Activated CD4-positive, alpha-beta T cell treated with anti-CD3 and anti-CD28 coated beads, Interleukin-2, amount 50 U/mL, for 16 hours (primary cell): ENCODE data around the gene CARS1.

Experiments used
- DNase-seq: peaks from one replicate; pipeline ENCODE4 v3.0.0-alpha.2; 2020

Gene CARS1

DNA sequence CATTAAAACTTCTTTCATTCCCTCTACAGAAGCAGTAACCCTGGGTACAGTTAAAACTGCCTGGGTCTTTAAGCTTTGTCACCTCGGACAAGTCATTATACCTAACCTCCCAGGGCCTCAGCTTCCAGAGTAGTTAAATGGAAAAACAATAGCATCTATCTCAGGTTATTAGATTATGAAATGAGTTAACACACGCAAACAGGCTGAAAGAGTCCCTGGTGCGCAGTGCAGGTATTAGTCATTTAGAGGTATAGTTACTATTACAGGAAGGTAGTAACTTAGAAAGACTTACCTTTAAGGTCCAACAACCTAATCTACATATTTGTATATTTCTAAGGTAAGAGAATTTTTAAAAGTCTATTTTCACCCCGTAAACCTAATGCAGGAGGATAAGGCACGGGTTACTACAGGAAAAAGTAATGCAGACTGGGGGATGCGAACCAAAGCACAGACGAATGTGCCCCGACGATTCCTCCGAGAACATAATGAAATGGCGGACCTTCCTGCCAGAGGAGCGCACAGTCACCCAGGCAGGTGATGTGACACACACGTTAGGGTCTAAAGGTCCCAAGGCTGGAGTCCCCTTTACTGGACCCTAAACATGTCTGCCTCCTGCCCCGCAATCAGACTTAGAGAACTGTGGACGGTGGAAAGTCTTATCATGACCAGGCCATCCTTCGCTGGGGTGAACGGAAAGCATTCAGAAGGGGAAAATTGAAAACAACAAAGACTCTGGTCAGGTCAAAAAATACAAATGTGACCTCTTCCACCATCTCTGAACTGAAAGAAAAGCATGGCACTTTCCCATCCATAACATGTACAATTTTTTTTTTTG lies 66.4 kb downstream of the CARS1 start:
- peak; percentile 66 for DNase-seq

DNA sequence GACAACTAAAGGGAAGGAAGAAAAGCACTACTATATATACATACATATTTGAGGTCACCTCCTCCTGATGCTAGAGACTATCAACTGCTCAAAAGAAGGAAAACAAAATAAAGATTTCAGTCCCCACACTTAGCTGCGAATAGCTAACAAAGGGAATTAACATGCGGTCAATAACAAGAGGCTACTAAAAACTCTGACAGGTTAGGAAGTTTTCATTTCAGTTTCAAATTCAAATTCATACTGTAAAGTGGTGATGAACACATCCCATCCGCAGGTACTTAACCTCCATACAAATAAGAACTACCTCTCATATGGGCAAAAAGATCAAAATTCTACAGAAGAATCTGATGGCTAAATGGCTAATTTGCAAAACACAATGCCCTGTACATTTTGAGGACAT lies 67.7 kb downstream of the CARS1 start:
- DNase-seq, result peak; percentile 40

DNA sequence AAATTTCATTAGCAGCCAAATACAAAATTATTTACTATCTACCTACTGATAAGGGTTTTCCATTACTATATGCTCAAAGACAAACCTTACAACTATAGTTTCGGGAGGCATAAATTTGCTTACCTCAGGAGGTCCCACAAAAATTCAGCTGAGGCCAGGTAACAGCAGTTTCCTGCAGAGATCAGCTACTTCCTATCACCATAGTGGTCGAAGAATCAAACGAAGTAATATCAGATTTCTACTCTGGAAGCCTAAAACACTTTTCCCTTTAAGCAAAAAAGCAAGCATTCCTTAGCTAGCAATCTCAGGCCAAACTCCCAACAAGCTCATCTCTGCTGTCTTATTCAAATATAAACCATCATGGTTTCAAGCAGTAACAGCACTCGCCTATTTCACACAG lies 68.2 kb downstream of the CARS1 start:
- DNase-seq, result peak; percentile 22

DNA sequence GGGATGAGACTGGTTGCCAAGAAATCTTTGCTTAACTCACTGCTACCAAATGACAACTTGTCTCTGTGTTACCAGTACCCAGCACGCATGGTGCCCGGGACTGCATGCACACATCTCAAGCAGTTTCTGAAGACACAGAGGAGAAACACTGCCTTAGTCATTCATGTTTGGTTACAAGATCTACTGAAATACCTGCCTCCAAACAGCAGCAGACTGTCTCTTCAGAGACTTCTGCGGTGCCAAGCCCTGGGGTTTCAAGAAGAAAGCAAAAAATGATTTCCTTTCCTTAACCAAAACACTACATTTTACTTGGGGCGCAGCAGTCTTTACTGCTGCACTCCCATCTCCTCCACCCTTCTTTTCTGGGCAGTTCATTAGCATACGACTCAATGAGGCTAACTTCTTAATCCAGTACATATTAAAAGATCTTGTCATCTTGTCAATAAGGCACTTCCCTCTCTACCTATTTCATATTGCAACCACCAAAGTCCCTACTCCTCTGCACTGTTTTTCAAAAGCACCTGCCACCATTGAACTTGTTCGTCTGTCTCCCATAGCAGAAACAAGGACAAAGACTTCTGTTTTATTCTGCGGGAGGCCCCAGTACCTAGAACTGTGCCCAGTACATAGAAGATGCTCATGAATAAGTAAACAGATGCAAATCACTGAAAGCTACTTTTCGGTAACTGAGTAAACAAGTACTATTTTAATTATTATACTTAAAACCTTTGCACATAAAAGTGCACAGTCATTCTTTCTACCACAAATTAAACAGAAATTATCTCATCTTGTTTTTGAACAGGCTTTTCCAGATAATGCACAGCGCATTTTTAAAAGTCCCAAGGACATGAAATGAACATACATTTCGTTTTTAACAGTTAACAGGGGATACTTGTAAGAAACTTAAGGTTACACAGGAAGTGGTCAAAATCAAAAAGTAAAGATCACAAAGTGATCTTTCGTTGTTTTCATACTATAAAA lies 69.1 kb downstream of the CARS1 start:
- peak; percentile 50 for DNase-seq

DNA sequence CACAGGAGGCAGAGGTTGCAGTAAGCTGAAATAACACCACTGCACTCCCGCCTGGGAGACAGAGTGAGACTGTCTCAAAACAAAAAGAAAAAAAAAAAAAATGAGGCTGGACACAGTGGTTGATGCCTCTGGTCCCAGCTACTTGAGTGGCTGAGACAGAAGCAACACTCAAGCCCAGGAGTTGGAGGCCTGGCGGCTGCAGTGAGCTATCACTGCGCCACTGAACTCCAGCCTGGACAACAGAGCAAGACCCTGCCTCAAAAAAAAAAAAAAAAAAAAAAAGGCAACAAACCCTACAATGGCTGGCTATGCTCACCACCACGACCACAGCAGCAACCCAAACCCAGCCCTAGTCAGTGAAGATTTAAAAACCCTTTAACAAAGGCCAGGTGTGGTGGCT lies 73.3 kb downstream of the CARS1 start:
- no peak for DNase-seq

DNA sequence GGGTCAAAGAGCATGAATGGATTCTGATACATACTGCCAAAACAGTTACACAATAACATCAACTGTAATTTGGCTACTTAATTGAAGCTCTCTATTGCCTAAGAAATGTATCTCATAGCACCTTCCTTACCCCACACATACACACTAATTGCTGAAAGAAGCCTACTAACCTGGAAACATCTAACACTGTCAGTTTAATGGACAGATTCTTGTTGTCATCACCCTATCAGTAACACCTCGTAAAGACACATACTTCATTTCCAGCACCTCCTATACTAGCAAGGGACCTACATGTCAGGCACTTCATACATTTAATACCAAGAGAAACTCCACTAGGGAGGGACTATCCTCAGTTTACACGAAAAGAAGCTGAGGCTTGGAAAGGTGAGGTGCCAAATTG lies 75.0 kb downstream of the CARS1 start:
- no peak for DNase-seq

DNA sequence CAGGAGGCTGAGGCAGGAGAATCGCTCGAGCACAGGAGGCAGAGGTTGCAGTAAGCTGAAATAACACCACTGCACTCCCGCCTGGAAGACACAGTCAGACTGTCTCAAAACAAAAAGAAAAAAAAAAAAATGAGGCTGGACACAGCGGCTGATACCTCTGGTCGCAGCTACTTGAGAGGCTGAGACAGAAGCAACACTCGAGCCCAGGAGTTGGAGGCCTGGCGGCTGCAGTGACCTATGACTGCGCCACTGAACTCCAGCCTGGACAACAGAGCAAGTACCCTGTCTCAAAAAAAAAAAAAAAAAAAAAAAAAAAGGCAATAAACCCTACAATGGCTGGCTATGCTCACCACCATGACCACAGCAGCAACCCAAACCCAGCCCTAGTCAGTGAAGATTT lies 76.1 kb downstream of the CARS1 start:
- no peak for DNase-seq

DNA sequence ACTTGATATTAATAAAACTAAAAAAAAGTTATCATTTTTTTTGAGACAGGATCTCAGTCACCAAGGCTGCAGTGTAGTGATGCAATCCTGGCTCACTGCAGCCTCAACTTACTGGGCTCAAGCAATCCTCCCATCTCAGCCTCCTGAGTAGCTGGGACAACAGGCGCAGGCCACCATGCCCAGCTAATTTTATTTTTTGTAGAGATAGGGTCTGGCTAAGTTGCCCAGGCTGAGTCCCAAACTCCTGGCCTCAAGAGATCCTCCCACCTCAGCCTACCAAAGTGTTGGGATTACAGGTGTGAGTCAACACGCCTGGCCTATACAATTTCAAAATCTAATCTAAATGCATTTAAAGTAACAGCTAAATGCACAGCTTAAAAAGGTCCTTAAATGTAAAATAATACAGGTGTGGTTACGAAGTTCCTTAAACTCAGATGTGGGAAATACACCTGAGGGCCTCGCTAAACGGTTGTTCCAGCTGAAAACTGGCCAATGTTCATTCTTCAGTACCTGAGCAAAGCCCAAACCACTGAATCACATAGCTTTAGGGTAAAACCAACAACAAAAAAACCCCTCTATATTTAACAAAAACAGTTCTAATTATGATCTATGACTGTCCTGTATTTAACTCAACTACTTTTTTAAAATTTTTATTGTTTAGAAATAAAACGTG lies 76.9 kb downstream of the CARS1 start:
- no peak for DNase-seq

DNA sequence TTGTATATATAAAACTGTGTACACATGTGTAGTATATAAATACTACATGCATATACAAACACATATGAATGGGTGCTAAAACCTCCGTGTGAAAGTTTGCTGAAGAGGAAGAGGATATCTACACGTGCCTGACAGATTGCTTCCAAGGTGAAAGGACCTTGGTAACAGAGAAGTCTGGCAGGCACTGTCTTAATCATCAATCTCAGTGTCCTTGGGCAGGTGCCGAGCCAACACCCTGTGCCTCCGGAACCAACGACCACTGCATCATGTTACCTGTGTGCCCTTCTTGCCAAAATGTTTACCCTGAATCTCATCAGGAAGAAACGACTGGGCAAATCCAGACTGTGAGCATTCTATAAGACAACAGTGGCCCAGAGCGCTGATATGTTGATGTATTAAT lies 80.1 kb downstream of the CARS1 start:
- no peak for DNase-seq

DNA sequence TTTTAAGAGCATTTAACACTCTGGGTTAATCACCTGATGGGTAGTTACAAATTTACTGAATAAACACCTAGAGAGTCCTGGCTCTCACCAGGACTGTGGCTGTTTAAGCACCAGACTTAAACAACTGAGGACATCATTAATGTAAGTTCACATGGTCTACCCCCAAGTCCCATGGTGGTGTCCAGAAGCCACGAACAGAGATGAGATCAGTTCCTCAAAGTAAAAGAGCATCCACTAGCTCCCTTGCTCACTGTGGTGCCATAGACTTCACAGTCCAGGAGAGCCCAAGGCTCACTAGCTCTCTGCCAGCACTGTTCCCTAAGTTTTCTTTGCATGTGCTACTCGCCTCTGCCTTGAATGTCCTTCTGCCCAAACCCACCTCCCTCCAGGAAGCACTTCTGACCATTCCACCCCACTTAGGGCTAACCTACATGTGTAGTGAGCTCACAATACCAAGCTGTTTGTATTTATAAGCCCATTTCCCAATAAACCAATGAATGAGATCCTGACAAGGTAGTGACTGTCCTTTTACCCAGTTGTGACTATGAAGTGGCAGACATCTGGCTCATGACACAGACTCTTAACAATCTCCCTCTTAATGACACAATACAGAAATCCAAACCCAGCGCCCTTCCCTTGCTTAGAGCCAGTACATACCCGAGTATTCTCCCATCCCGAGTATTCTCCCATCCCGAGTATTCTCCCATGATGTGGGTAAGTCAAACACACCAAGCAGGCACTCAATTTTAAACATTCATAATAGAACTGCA lies 80.7 kb downstream of the CARS1 start:
- DNase-seq, result no peak

DNA sequence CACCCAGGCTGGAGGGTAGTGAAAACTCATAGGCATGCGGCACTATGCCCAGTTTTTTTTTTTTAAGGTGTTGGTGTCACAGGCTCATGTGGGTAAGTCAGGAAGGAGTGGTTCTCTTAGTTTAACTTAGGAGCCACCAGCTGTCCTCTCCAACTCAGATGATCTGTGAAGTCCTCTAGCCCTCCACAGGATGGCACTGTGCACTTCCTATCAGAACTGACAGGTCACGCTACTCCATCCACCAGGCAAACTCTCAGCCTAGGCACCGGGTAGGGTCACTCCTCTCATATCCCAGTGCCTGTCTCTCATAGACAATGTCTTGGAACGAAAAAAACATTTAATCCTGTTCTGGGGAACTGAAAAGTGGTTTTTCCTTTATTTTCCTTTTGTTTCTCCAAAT lies 81.6 kb downstream of the CARS1 start:
- peak; percentile 52 for DNase-seq

DNA sequence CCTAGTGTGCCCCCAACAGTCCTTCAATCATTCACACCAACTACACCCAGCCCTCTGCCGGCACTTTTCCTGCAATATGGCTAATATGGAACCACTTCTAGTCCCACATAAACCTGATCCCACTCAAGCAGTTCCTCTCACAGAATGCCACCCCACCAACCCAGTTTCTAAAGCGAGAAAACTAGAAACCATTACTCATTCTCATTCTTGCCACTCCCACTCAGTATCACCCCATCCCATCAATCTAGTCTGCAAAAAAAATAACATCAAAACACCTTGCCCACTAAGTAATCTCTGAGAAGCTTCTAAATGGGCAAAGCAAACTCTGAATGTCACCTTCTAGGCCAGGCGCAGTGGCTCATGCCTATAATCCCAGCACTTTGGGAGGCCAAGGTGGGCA lies 83.0 kb downstream of the CARS1 start:
- no peak for DNase-seq

DNA sequence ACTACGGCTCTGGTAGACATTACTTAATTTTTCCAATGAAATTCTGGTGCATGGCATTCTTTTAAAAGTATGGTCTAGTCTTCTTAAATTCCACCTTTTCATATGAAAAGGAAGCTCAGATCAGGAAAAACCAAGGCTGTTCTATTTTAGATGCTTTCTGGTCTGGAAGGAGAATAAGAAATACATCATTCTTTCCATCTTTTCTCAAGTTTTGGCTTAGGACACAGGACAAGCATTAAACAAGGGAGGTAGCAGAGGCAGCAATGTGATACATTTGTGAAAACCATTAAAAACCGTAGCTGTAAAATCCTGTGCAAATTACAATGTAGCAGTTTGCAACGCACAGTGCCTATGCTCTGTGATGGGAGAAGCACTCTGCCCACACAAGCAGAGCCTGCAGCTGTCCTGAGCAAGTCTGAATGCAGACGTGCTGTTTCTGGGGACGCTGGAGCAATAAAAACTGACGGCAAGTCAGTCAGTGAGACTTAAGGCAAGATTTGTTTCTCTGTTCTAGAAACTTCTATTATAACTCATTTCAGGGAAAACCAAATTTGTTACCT lies 88.8 kb downstream of the CARS1 start:
- DNase-seq, result no peak

DNA sequence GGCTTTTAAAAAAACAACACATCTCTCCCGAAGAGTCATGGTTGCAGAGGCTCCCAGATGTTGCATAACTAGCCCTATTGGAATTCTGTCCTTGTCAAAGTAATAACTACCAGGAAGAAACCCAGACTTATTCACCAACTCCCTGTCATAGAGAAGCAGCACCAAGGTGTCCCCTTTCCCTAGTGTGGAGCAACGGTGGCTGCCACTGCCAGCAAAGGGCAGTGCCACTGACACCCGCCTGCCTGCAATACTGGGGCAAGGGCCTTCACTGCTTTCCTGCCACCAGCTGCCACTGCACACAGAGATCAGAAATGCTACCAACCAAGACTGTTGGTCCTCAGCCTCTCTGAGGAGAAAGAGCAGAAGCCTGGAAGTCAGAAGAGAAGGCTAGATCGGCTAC lies 92.4 kb downstream of the CARS1 start:
- no peak for DNase-seq

DNA sequence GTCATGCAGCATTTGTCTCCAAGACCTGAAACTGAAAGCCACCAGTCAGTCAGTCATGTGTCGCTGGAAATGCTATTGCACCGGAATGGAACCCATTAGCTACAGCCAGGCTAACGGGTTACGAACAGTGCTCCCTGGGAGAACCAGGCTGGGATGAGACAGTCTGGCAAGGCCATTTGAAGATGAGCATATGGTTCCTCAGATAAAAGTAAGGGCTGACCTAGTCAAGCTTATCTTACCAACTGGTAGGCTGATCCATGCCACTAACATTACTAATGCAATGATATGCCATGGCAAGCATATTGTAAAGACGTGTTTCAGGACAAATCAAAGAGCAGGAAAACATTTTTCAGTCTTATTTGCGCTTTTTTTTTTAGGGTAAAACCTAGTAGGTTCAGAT lies 93.5 kb downstream of the CARS1 start:
- no peak for DNase-seq

DNA sequence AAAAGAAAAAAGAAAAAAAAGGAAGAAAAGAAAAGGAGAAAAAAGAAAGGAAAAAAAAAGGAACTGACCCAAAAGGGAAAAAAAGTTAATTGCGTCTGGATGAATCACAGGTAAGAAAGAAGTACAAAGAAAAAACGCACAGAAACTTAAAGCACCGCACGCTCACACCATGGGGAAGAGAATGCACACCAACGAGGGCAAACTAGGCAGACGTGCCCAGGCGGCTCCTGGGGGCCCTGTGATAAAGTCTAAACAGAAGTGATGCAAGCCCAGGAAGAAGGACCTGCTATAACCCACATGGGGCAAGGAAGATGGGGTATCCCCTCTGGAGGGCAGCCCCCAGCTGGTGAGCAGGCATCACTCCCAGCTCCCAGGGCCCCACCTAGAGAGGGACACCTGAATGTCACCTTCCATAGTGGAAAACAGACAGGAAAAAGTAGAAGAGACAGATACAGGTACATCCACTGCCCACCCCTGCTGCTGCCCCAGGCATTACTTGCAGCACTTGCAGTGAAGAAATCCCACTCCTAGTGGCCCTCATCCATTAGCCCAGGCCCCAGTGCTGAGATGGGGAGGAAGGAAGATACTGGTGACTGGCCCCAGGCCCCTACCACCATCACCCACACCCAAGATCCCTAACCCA lies 94.0 kb downstream of the CARS1 start:
- no peak for DNase-seq

DNA sequence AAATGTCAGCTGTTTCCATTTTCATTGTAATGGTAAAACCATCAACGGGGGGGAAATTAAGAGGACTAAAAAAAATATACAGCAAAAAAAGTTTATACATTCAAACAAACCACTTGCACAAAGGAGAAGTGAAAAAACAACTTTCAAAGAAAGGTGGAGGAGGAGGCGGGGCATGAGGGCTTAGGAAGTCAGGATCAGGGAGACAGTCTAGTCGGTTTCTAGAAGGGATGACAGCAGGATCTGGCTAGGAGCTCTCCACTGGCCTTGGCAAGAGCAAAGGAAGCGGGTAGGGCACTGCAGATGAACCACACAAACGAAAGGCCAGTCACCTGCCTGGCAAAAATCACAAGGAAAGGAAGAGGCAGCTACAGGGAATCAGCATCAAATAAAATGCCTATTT lies 96.1 kb downstream of the CARS1 start:
- DNase-seq, result no peak

DNA sequence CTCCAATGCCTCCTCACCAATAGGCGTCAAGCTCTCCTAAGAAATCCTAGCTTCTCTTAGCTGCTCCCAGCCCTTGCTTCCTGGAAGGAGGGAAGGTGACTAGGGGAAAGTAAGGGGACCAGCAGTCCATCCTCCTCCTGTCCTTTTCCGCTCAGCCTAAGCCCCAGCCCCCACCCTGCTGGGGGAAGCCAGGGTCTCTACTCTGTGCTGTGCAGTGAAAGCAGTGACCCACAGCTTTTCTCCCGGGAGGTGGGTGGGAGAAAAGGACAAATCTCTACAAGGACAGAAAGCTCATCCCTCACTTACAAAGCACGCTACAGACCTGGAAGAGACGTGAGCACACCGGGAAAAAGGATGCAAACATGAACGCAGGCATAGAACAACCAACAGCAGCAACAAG lies 97.1 kb downstream of the CARS1 start:
- DNase-seq, result no peak

DNA sequence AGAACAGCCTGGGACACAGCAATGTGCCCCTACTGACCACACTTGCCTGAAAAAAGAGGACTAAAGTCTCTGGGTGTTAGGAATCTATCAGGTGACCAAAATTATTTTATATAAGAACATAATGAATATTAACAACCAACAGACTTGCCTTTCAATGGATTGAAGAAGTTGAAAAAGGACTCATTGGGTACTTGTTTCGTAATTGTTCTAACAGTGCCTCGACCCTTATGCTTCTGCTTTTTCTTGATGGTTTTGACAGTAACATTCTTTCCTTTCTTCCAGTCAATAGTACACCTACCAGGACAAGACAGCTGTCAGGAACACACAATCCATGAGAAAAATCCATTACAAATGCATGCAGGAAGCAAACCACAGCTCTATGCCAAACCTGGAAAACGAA lies 99.0 kb downstream of the CARS1 start:
- no peak for DNase-seq

DNA sequence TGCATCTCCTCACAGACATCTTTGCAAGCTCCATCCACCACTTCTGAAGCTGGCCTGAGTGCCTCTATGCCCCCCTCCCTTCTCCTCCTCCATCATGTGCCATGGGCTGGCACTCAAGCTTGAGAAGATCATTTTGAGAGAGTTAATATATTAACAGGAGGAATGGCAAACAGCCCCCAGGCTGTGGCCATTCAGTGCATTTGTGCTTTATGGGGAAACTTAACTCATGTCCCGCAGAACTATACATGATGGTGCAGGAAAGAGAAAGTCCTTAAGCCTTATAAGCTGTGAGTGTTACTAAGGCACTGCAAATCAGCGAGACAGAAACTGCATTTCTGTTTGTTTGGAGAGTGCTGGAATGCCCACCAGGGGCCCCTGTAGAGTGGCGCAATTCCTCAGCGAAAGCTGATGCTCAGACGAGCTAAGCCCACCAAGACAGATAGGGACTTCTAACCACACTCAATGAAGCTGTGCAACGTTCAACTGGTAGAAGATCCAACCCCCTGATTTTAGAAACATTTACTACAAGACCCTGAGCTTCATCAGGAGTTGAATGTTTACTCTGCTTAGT lies 101.2 kb downstream of the CARS1 start:
- no peak for DNase-seq

DNA sequence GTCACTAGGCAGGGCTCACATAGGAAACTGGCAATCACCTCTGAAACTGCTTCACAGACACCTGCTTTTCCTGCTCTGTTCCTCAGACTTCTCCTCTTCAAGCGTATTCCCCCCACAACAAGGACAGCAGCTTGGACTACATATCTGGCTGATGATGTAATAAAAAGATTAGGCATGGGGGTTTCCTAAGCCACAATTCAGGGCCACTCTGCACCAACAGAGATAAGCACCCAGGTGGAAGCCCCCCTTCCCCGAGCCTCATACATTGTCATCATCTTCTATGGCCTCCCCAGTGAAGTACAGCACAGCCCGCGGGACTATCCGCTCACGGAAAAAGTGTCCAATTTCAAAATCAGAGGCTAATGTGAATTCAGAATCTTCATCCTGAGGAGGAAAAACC lies 103.0 kb downstream of the CARS1 start:
- DNase-seq, result no peak
